Mesodermal cell (in vitro differentiated cells): ENCODE results near the gene RAMP3.

Experiments
- H3K27ac ChIP-seq: 2 replicates; pipeline ENCODE4 v1.7.0; 2013; ENCODE audit warnings: mild to moderate bottlenecking, low read depth, low read length, moderate library complexity; ENCODE audit not compliant: severe bottlenecking
- H3K36me3 ChIP-seq: 2 replicates; pipeline ENCODE4 v1.7.1; 2013; ENCODE audit warnings: mild to moderate bottlenecking, low read length, moderate library complexity; ENCODE audit not compliant: control insufficient read depth, insufficient read depth
- H3K4me1 ChIP-seq: one replicate; pipeline ENCODE4 v1.7.1; 2013; ENCODE audit warnings: mild to moderate bottlenecking, low read length; ENCODE audit not compliant: insufficient read depth, control insufficient read depth, poor library complexity, severe bottlenecking
- H3K4me3 ChIP-seq: 2 replicates; pipeline ENCODE4 v1.7.0; 2013; ENCODE audit warnings: low read length, control low read depth, mild to moderate bottlenecking; ENCODE audit not compliant: insufficient read depth, poor library complexity, severe bottlenecking; ENCODE audit errors: extremely low read depth
- H3K9me3 ChIP-seq: 2 replicates; pipeline ENCODE4 v1.7.1; 2013; ENCODE audit warnings: mild to moderate bottlenecking, low read length, moderate library complexity; ENCODE audit not compliant: control insufficient read depth
- WGBS, 2 experiments: methylation state at CpG; one replicate each; pipeline ENCODE4 v1.1.5; 2013; ENCODE audit warnings: missing lambda C conversion rate in 2 of 2; ENCODE audit not compliant: insufficient coverage in 2 of 2; 5-methylcytosine and 5-hydroxymethylcytosine counted together

RAMP3 gene

GRCh38 chr7:45187089-45187945 is 29.7 kb downstream of the RAMP3 start:
- WGBS, 2 experiments = 92 to 98% methylated on average over 4 of the region's 9 CpGs
- Histone ChIP-seq H3K9me3 (no peaks in the 10 kb centered on the region), H3K36me3 (no peaks in the 10 kb centered on the region), H3K27ac (no peak overlapping the region), H3K4me3 (no peak overlapping the region), H3K4me1 (no peaks in the 10 kb centered on the region)

- WGBS, 2 experiments = 89 to 95% methylated on average over 8 of the region's 8 CpGs
- no peaks in the 10 kb centered on the region for H3K4me1 ChIP-seq
- H3K36me3 ChIP-seq = no peaks in the 10 kb centered on the region
- H3K9me3 ChIP-seq = no peaks in the 10 kb centered on the region
- H3K27ac ChIP-seq = no peak overlapping the region
- H3K4me3 ChIP-seq = no peak overlapping the region
These were observed 30.4 kb downstream of the RAMP3 start for GRCh38 chr7:45187946-45188411.

- Histone ChIP-seq H3K36me3 (no peaks in the 10 kb centered on the region), H3K9me3 (no peaks in the 10 kb centered on the region), H3K4me3 (no peak overlapping the region), H3K27ac (no peak overlapping the region), H3K4me1 (no peaks in the 10 kb centered on the region)
- WGBS, 2 experiments = 96 to 98% methylated on average over 6 to 10 of the region's 10 CpGs
These were observed 31.1 kb downstream of the RAMP3 start for GRCh38 chr7:45188736-45189135.

GRCh38 chr7:45189151-45189970 is 31.8 kb downstream of the RAMP3 start:
- no peaks in the 10 kb centered on the region for H3K4me1 ChIP-seq
- H3K36me3 ChIP-seq = no peaks in the 10 kb centered on the region
- 96 to 97% methylated on average over 19 to 20 of the region's 20 CpGs for WGBS, 2 experiments
- no peaks in the 10 kb centered on the region for H3K9me3 ChIP-seq
- no peak overlapping the region for H3K27ac ChIP-seq
- H3K4me3 ChIP-seq = no peak overlapping the region

GRCh38 chr7:45190406-45191165 is 33.0 kb downstream of the RAMP3 start:
- H3K4me3 ChIP-seq = no peak overlapping the region
- no peaks in the 10 kb centered on the region for H3K4me1 ChIP-seq
- H3K27ac ChIP-seq = no peak overlapping the region
- H3K9me3 ChIP-seq = no peaks in the 10 kb centered on the region
- no peaks in the 10 kb centered on the region for H3K36me3 ChIP-seq
- 78 to 90% methylated on average over 9 to 14 of the region's 15 CpGs for WGBS, 2 experiments

GRCh38 chr7:45191396-45191795 is 33.8 kb downstream of the RAMP3 start:
- WGBS, 2 experiments = no CpG with 5 or more reads among the region's 3 CpGs
- no peaks in the 10 kb centered on the region for H3K9me3 ChIP-seq
- H3K4me3 ChIP-seq = no peak overlapping the region
- no peak overlapping the region for H3K27ac ChIP-seq
- no peaks in the 10 kb centered on the region for H3K36me3 ChIP-seq
- no peaks in the 10 kb centered on the region for H3K4me1 ChIP-seq

GRCh38 chr7:45192621-45193041 is 35.0 kb downstream of the RAMP3 start:
- no peaks in the 10 kb centered on the region for H3K9me3 ChIP-seq
- no peak overlapping the region for H3K4me3 ChIP-seq
- H3K36me3 ChIP-seq = no peaks in the 10 kb centered on the region
- no peaks in the 10 kb centered on the region for H3K4me1 ChIP-seq
- WGBS, 2 experiments = 81 to 86% methylated on average over 8 to 9 of the region's 11 CpGs
- H3K27ac ChIP-seq = no peak overlapping the region

- H3K9me3 ChIP-seq = no peaks in the 10 kb centered on the region
- H3K27ac ChIP-seq = no peak overlapping the region
- H3K4me1 ChIP-seq = no peaks in the 10 kb centered on the region
- no peak overlapping the region for H3K4me3 ChIP-seq
- 75 to 88% methylated on average over 4 of the region's 4 CpGs for WGBS, 2 experiments
- no peaks in the 10 kb centered on the region for H3K36me3 ChIP-seq
These were observed 36.2 kb downstream of the RAMP3 start for GRCh38 chr7:45193828-45194227.

- Histone ChIP-seq H3K9me3 (no peaks in the 10 kb centered on the region), H3K27ac (no peak overlapping the region), H3K4me1 (no peaks in the 10 kb centered on the region), H3K4me3 (no peak overlapping the region), H3K36me3 (no peaks in the 10 kb centered on the region)
- 86 to 94% methylated on average over 6 of the region's 7 CpGs for WGBS, 2 experiments
These were observed 38.8 kb downstream of the RAMP3 start for GRCh38 chr7:45196374-45196773.

GRCh38 chr7:45197461-45197860 is 39.9 kb downstream of the RAMP3 start:
- no peak overlapping the region for H3K4me3 ChIP-seq
- WGBS, 2 experiments = 86 to 90% methylated on average over 1 of the region's 2 CpGs
- H3K4me1 ChIP-seq = no peaks in the 10 kb centered on the region
- H3K9me3 ChIP-seq = no peaks in the 10 kb centered on the region
- no peak overlapping the region for H3K27ac ChIP-seq
- H3K36me3 ChIP-seq = no peaks in the 10 kb centered on the region
